ENCODE results near the gene ZDHHC4. TPM values are rescaled to one million over a fixed set of nuclear protein-coding genes. Genes with fewer than 3 reads are reported as not detected.

The ZDHHC4 gene
- total and polyA plus RNA-seq, 2 of the 13 experiments (the other 11 are each of a cell fraction or from before 2014, with no cell fraction given) = 83.2 to 188 TPM

GRCh38 chr7:6589829-6590644 is 12.8 kb downstream of the ZDHHC4 start, which contains the start of gene INTS15 (continued):
- TF ChIP-seq MLXIP (CRISPR knock-in tag; IDR thresholded peaks at IDR 0.05; ENCODE audit: borderline replicate concordance) (no peak), ATF5 (CRISPR knock-in tag; IDR thresholded peaks at IDR 0.05; ENCODE audit: low read depth) (no peak), ZNF264 (CRISPR knock-in tag; IDR thresholded peaks at IDR 0.05) (0 out of 2 replicates have a peak, but pooled peaks have one; percentile 24), ZNF275 (CRISPR knock-in tag; IDR thresholded peaks at IDR 0.05; ENCODE audit: borderline replicate concordance) (0 out of 2 replicates have a peak, but pooled peaks have one; percentile 5), ZNF784 (CRISPR knock-in tag; IDR thresholded peaks at IDR 0.05; ENCODE audit: borderline replicate concordance) (no peak; the same call in 1 of the 2 replicates), POGK (CRISPR knock-in tag; conservative IDR thresholded peaks at IDR 0.05) (peak; percentile 28; the same call in 1 of the 2 replicates), MTF2 (CRISPR knock-in tag; IDR thresholded peaks at IDR 0.05; ENCODE audit: borderline replicate concordance) (no peak), SIX4 (CRISPR knock-in tag; IDR thresholded peaks at IDR 0.05) (no peak), KMT2A (CRISPR knock-in tag; IDR thresholded peaks at IDR 0.05) (no peak), STAG1 (CRISPR knock-in tag; IDR thresholded peaks at IDR 0.05) (peak; percentile 38), RARA (CRISPR knock-in tag; IDR thresholded peaks at IDR 0.05) (no peak), ZNF558 (CRISPR knock-in tag; IDR thresholded peaks at IDR 0.05; ENCODE audit: borderline replicate concordance) (peak; percentile 55; the same call in 1 of the 2 replicates), ZSCAN12 (CRISPR knock-in tag; IDR thresholded peaks at IDR 0.05) (no peak), ZNF768 (CRISPR knock-in tag; IDR thresholded peaks at IDR 0.05) (0 out of 2 replicates have a peak, but pooled peaks have one; percentile 47), ZNF569 (CRISPR knock-in tag; IDR thresholded peaks at IDR 0.05; ENCODE audit: borderline replicate concordance) (no peak), ZNF790 (CRISPR knock-in tag; IDR thresholded peaks at IDR 0.05; ENCODE audit: borderline replicate concordance) (no peak), XRCC5 (optimal IDR thresholded peaks at IDR 0.05; ENCODE audit: low read length) (no peak)
- TF ChIP-seq, protein P1, sequence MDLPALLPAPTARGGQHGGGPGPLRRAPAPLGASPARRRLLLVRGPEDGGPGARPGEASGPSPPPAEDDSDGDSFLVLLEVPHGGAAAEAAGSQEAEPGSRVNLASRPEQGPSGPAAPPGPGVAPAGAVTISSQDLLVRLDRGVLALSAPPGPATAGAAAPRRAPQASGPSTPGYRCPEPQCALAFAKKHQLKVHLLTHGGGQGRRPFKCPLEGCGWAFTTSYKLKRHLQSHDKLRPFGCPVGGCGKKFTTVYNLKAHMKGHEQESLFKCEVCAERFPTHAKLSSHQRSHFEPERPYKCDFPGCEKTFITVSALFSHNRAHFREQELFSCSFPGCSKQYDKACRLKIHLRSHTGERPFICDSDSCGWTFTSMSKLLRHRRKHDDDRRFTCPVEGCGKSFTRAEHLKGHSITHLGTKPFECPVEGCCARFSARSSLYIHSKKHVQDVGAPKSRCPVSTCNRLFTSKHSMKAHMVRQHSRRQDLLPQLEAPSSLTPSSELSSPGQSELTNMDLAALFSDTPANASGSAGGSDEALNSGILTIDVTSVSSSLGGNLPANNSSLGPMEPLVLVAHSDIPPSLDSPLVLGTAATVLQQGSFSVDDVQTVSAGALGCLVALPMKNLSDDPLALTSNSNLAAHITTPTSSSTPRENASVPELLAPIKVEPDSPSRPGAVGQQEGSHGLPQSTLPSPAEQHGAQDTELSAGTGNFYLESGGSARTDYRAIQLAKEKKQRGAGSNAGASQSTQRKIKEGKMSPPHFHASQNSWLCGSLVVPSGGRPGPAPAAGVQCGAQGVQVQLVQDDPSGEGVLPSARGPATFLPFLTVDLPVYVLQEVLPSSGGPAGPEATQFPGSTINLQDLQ (CRISPR knock-in tag; IDR thresholded peaks at IDR 0.05) = 0 out of 2 replicates have a peak, but pooled peaks have one; percentile 62
